HG02943 (cell line): ENCODE results near the gene SSC4D.
"Not testable (repeated sequence)": the region's sequence is repeated elsewhere in the genome, so short reads cannot be mapped to it uniquely, and the experiment has no call there.

ENCODE experiments used
- ATAC-seq: cut with Tn5 transposase; IDR thresholded peaks from one replicate; pipeline ENCODE4 v1.9.1; 2021; ENCODE audit warnings: mild to moderate bottlenecking, low read depth, moderate library complexity; ENCODE audit not compliant: unreplicated experiment

The SSC4D gene

DNA sequence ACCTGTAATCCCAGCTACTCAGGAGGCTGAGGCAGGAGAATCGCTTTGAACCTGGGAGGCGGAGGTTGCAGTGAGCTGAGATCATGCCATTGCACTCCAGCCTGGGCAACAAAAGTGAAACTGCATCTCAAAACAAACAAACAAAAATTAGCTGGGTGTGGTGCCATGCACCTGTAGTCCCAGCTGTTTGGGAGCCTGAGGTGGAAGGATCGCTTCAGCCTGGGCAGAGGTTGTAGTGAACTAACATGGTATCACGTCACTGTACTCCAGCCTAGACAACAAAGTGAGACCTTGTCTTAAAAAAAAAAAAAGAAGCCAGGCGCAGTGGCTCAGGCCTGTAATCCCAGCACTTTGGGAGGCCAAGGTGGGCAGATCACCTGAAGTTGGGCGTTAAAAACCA lies 21.7 kb downstream of the SSC4D start:
- ATAC-seq: not testable (repeated sequence)

DNA sequence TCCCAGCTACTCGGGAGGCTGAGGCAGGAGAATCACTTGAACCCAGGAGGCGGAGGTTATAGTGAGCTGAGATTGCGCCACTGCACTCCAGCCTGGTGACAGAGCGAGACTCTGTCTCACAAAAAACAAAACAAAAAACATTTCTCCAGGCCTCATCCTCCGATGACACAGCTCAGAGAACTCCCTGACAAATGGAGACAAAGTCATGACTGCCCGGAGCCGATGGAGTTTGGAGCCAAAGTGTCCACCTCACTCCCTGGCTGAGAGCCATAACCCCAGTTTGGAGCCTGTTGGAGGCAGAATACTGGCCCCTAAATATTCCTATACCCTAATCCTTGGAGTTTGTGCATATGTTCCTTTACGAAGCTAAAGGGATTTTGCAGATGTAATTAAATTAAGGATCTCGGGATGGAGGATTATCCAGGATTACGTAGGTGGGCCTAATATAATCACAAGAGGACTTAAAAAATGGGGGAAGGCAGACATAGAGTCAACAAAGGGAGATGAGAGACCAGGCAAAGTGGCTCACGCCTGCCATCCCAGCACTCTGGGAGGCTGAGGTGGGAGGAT lies 22.7 kb downstream of the SSC4D start:
- ATAC-seq: no peak

DNA sequence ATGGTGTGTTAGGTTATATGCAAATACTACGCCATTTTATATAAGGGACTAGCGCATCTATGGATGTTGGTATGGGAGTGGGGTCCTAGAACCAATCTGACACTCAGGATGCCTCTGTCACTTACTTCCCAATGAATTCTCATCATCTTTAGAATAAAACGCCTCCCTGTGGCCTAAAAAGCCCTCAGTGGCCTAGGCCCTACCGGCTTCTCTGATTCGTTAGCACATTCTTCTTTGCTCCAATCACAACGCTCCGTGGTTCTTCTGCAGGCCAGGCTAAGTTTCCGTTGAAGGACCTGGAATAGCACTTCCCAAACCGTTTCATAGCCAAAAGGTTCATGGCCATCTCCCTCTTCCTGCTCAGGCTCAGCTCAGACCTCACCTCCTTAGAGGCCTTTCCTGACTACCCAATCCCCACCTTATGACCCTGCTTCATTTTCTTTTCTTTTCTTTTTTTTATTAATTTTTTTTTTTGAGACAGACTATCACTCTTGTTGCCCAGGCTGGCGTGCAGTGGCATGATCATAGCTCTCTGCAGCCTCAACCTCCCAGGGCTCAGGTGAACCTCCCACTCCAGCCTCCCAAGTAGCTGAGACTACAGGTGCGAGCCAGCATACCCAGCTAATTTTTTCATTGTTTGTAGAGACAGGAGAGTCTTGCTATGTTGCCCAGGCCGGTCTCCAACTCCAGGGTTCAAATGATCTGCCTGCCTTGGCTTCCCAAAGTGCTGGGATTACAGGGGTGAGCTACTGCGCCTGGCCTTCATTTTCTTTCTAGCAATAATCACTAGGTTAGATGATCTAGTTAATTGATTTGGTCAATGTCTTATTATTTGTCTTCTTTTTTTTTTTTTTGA lies 26.2 kb downstream of the SSC4D start:
- ATAC-seq: no peak

DNA sequence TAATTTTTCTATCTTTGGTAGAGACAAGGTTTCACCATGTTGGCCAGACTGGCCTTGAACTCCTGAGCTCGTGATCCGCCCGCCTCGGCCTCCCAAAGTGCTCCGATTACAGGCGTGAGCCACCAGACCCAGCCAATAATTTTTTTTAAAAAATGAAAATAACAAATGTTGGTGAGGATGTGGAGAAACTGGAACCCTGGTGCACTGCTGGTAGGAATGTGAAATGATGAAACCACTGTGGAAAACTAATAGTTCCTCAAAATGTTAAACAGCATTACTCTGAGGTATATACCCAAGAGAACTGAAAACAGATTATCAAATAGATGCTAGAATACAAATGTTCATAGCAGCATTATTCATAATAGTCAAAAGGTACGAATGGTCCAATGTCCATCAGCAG lies 27.7 kb downstream of the SSC4D start:
- ATAC-seq: no peak

DNA sequence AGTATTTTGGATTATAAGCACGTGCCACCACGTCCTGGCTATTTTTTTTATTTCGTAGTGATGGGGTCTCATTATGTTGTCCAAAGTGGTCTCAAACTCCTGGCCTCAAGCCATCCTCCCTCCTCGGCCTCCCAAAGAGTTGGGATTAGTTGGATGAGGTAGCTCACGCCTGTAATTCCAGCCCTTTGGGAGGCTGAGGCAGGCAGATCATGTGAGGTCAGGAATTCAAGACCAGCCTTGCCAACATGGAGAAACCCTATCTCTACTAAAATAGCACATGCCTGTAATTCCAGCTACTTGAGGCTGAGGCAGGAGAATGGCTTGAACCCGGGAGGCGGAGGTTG lies 28.9 kb downstream of the SSC4D start:
- ATAC-seq: no peak

DNA sequence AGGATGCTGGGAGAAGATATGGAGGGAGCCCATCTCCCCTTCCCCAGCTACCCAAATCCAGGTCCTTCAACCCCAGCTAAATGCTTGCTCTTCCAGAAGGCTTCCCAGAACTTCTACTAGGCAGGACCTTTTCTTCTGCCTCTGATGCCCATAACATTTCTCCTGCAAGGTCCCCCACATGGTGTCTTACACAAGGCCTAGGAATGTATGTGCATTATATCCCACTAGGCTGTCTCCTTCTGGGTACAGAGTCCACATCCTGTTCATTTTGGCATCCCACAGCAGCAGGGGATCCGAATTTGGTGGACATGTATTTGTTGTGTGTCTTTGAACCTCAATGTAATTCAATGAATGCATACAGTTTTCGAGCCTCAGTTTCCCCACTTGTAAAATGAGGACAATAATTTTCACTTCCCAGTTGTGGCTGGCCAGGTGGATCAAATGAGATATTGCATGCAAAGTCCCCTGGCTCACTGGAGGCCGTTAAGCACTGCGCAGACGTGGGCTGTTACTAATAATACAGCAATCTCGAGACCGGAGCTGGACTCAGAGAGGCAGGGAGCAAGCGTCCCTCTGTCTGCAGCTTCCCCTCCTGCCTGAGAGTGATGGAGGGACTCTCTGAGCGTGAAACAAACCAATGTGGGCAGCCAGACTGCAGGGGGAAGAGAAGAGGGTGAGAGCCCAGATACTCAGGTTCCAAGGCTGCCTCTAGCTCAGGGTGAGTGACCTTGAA lies 32.1 kb downstream of the SSC4D start:
- ATAC-seq: no peak

DNA sequence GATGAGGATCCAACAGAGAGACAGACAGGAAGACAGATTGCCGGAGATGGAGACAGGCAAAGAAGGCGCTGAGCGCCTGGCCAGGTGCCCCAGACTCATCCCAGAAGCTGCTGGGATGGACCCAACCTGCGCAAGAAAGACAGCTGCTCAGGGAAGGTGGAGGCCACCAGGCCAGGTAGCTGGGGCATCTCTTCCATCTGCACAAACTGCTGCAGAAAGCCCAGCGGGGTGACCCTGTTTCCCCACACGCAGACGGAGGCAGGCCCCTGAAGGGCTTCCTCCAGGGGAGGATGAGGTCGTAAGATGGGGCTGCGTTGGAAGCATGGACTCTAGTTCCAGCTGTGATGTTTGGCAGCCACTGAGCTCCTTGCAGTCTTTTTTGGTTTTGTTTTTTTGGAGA lies 34.2 kb downstream of the SSC4D start:
- ATAC-seq: no peak

DNA sequence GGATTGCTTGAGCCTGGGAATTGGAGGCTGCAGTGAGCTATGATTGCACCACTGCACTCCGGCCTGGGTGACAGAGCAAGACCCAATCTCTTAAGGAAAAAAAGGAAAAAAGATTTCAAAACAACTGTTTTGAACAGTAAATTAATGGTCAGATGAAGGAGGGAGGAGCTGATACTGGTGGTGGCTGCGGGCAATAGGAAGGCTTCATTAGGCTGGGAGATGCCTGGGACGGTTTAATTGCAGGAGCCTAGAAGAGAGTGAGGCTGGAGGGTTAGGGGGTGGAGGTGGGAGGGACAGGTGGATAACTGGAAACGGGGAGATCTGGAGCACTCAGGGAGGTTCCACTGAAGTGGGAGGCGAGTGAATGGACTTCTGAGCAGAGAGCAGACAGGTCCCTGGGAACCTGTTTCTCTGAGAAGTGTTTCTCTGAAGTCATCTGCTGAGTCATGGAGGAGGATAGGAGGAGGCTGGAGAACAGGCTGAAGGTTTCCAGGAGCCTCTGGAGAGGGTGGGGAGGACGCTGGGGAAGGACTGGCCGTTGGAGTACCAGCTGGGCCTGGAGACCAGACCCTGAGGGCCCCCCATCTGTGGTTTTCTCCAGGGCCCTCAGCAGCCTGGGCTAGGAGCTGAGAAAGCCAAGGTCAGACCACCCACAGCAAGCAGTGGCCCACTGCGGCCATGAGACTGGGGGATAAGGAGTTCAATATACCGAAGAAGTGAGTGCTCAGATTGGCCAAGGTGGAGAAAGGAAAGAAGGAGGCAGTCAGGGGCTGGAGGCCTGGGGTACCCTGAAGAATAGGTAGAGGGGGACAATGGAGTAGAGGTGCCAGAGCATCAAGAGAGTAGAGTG lies 36.3 kb downstream of the SSC4D start:
- no peak for ATAC-seq

DNA sequence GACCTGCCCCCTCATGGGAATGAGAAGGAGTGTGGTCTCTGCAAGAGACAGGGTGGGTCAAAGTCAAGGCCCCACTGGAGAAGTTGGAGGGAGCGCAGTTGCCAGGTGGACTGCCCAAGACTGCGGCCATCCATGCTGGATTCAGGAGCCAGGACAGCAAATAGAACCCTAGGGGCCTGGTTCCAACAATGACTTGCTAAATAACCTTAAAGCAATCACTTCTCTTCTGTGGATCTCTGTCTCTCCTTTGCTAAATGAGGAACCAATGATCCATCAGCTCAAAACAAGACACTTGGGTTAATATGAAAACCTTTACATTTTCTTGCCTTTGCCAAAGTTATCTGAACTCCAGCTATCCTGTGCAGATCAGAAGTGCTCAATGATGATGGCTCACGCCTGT lies 38.1 kb downstream of the SSC4D start:
- ATAC-seq: no peak

DNA sequence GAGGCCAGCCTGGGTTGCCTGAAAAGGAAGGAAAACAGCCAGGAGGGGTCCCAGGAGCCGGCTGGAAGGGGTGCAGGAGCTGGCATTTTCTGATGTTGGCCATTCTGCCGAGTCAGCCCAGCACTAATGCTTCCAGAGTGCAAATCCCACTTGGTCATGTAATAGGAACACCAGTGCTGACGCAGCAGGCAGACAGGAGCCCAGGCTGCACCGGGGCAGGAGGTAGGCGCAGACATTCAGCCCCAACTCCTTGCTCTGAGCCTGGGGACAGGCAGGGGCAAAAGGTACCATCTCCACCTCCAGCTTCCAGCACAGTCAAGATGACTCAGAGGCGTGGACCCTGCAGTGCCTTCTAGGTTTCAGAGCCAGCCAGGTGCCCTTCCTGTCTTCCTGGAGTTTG lies 40.5 kb downstream of the SSC4D start:
- no peak for ATAC-seq

DNA sequence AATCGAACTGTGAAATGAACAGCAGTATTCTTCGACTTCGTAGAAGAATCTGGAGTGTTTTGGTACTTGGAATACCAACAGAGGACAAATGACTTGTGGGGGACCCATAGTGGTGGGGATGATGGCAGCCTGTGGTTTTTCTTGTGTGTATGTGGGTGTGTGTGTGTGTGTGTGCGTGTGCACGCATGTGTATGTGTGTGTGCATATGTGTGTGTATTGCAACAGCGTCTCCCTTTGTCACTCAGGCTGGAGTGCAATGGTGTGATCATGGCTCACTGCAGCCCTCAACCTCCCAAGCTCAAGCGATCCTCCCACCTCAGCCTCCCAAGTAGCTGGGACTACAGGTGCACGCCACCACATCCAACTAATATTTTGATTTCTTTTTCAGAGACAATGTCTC lies 41.3 kb downstream of the SSC4D start:
- no peak for ATAC-seq

DNA sequence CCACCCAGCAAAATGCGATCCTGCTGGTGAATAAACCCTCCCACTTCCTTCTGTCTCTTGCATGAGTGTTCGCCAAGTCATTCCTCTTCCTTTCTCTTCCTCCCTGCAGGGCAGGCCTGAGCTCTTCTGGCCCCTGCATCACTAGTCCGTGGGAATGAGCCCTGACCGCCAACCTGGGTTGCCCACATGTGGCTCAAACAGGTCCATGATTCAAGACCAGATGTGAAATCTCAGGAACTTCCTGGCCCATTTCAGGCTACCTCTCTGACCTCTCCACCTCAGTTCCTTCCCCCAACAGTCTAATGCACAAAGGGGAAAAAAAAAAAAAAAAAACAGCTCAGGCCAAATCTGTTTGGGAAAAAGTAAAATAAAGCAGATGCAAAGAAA lies 45.3 kb downstream of the SSC4D start:
- ATAC-seq: no peak

DNA sequence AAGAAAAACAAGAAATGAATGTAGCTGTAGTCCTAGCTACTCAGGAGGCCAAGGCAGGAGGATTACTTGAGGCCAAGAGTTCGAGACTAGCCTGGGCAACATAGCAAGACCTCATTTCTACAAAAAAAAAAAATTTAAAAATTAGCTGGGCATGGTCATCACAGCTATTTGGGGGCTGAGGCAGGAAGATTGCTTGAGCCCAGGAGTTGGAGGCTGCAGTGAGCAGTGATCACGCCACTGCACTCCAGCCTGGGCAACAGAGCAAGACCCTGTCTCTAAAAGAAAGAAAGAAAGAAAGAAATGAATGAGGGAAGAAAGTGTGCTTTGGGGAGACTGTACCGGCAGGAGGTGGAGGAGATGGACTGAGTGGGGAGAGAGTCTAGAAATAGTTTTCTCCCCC lies 45.7 kb downstream of the SSC4D start:
- not testable (repeated sequence) for ATAC-seq

DNA sequence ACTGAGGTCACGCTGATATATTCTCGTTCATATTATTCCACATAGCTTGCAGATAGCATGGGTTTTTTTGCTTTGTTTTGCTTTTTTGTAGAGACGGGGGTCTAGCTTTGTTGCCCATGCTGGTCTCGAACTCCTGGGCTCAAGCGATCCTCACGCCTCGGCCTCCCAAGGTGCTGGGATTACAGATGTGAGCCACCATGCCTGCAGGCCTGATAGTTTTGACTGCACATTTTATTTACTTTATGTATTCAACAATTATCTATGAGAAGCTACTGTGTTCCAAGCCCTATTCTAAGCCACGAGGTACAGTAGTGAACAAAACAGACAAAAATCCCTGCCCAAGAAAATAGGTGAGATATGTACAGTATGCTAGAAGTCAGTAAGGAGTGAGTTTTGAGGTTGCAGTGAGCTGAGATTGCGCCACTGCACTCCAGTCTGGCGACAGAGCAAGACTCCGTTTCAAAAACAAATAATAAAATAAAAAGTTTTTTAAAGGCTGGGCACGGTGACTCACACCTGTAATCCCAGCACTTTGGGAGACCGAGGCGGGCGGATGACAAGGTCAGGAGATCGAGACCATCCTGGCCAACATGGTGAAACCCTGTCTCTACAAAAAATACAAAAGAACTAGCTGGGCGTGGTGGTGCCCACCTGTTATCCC lies 49.4 kb downstream of the SSC4D start:
- ATAC-seq: no peak

DNA sequence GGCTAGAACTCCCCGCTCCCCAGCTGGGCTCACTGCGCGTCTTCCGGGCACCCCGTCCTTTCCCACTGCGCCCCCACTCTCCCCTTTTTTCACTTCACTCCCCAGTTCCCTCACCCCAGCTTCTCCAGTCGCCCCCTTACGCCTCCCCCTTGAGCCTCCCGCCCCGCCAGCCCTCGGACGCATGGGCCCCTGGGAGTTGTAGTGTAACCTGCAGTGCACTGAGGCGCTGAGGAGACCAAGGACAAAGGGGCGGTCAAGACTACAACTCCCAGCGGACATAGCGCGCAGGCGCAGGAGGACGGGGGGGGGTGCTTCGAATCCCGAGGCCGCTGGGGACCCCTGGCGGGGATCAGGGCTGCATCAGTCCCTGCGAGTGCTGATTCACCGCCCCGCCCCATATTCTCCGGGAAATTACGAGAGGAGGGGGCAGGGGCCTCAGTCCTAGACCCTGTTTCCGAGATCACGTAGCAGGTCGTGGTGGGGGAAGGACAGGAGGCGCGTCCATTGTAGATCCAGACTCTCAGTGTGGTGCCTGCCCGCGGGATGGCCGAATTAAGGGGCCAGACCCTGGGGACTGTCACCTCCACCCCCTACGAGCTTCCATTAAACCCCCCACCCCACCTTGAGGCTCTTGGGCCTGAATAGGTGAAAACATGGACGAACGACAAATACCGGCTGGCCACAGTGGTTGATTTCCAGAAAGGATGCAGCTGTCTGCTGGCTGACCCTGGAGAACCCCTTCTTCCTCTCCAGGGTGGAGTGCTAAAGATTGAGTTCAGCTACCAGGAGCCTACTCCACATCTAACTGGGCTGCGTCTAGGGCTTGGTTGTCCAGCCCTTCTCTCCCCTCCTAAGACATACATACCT lies 50.2 kb downstream of the SSC4D start:
- peak; percentile 92 for ATAC-seq

DNA sequence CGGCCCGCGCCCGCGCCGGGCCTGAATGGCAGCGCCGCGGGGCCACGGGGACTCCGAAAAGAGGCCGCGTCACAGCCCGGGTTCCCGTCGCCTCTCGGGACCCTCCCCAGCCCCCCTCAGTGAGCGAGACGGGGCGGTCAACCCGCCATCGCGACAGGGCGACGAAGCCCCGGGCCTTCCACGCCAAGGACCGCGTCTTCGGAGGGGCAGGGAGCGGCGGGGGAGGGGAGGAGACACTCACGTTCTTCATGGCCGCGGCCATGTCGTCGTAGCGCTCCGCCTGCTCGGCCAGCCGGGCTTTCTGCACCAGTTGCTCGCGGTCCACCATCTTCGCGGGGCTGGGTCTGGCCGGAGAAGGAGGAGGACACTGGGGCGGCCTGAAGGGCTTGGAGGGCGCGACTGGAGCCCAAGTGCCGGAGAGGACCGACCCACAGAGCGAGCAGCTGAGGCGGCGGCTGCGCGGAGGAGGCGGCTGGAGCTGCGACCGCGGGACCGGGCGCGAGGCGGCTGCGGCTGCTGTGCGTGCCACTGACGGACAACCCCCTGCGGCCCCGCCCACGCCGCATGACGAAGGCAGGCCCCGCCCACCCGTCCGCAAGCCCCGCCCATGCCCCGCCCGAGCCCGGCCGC lies 50.9 kb downstream of the SSC4D start, which contains the start of gene YWHAG:
Gene YWHAG, minus strand, starts transcription at position 511 of the 630 bp plus-strand sequence. Its CDS starts 183 bp downstream, at position 328.
- ATAC-seq: peak; percentile 60

DNA sequence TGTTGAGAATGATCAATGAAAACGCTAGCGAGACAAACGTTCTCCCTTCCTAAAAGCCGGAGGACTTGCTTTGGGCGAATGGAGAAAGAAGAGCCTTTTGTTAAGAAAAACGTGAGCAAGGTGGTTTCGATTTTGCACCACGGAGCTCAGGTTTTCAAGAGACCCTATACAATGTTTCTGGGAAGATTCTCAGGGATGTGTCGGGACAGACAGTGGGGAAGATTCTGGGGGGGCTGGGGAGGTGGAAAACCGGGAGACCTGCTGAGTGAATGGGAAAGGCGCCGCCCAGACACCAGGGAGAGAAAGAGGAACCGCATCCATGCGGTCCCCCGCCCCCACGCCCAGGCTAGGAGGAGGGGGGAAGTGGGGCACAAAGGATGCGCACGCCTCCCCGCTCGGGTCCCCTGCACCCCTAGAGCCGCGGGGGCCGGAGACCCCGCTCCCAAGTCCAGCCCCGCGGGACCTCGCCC lies 51.5 kb downstream of the SSC4D start:
- peak; percentile 18 for ATAC-seq

DNA sequence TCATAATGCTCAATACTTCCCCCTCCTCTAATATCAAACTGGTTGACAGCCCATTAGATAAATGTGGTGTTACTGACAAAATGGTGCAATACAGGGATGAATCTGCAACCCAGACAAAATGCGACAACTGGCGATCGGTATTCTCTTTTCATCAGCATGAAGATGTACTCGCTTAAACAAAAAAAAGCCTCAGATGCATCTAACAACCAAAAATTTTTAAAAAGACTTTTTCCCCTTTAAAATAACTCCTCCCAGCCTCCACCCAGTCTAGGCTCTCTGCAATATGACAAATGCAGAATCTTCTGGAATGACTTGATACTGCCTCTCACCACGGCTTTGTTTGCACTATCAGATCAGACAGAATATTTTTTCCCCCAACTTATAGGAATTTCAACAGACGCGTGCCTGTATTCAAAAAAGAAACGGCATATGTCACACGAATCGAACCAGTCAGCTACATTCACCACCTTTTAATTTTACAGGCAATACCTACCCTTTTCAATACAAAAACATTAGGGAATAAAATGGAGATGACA lies 52.0 kb downstream of the SSC4D start:
- no peak for ATAC-seq
